Activated T-helper 2 cell treated with anti-CD3 and anti-CD28 coated beads, Interferon-gamma antibody, Interleukin-2, Interleukin-4, amounts not matched to agents 10 μg/mL and 5 μg/mL and 100 μg/mL, durations not matched to agents 14 hours and 24 hours and 36 hours (primary cell): ENCODE results near the gene XYLB. TPM values are rescaled to one million over a fixed set of nuclear protein-coding genes. Genes with fewer than 3 reads are reported as not detected.

Source experiments
- DNase-seq: peaks from one replicate; pipeline ENCODE4 v3.0.0; 2021; ENCODE audit warnings: low spot score
- H3K27ac Mint-ChIP-seq: one replicate; pipeline ENCODE4 v1.8.0; 2021; ENCODE audit warnings: mixed read lengths
- H3K27me3 Mint-ChIP-seq: one replicate; pipeline ENCODE4 v1.8.0; 2021; ENCODE audit warnings: low read depth, mixed read lengths
- H3K36me3 Mint-ChIP-seq: one replicate; pipeline ENCODE4 v1.8.0; 2021; ENCODE audit warnings: low read depth, mixed read lengths
- H3K4me1 Mint-ChIP-seq: one replicate; pipeline ENCODE4 v1.8.0; 2021; ENCODE audit warnings: low read depth, mixed read lengths
- H3K4me3 Mint-ChIP-seq: one replicate; pipeline ENCODE4 v1.8.0; 2021; ENCODE audit warnings: low read depth, mild to moderate bottlenecking, moderate library complexity, mixed read lengths
- H3K9me3 Mint-ChIP-seq: one replicate; pipeline ENCODE4 v1.8.0; 2021; ENCODE audit warnings: mixed read lengths
- intact Hi-C: fragments of 100-400 bp; cut with micrococcal nuclease; formaldehyde crosslinking; loops from one replicate; pipeline ENCODE4 v1.15.1; 2023
- total RNA-seq: library from RNA; stranded (reverse); gene quantifications from 2 replicates; pipeline ENCODE4 v1.2.3, GENCODE V29; 2022

The XYLB gene
- total RNA-seq, 1 donor from 2014 or later: 11.8 TPM

DNA sequence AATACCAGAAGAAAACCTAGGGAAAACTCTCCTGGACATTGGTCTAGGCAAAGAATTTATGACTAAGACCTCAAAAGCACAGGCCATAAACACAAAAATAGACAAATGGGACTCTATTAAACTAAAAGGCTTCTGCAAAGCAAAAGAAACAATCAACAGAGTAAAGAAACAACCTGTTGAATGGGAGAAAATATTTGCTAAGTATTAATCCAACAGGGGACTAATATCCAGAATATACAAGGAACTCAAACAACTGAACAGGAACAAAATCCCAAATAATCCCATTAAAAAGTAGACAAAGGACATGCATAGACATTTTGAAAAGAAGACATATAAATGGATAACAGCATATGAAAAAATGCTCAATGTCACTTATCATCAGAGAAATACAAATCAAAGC is 100.2 kb downstream of the XYLB start:
- no peak overlapping the region for H3K4me3 Mint-ChIP-seq
- H3K27ac Mint-ChIP-seq: no peak overlapping the region
- H3K4me1 Mint-ChIP-seq: no peaks in the 10 kb centered on the region
- no peak for DNase-seq
- peaks cover 14% of the 10 kb centered on the region for H3K27me3 Mint-ChIP-seq
- H3K9me3 Mint-ChIP-seq: peaks cover 9% of the 10 kb centered on the region
- intact Hi-C loops: no loop called here
- H3K36me3 Mint-ChIP-seq: no peaks in the 10 kb centered on the region

DNA sequence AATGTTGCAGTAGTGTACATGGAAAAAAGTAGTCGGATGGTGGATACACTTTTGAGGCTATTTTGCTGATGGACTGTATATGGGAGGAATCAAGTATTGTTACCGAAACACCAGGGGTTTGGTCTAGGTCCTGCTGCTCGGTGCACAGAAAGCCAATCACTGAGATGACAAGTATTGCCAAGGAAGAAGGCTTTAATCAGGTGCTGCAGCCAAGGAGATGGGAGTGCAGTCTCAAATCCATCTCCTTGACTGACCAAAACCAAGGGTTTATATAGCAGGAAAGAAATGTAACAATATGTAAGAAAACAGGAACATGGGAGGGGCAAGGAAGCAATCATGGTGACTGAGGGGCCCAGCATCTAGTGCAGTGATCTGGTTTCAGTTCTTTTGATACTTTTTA is 104.3 kb downstream of the XYLB start:
- Mint-ChIP-seq H3K27ac (no peak overlapping the region), H3K4me3 (no peak overlapping the region)
- intact Hi-C loops: no loop called here

DNA sequence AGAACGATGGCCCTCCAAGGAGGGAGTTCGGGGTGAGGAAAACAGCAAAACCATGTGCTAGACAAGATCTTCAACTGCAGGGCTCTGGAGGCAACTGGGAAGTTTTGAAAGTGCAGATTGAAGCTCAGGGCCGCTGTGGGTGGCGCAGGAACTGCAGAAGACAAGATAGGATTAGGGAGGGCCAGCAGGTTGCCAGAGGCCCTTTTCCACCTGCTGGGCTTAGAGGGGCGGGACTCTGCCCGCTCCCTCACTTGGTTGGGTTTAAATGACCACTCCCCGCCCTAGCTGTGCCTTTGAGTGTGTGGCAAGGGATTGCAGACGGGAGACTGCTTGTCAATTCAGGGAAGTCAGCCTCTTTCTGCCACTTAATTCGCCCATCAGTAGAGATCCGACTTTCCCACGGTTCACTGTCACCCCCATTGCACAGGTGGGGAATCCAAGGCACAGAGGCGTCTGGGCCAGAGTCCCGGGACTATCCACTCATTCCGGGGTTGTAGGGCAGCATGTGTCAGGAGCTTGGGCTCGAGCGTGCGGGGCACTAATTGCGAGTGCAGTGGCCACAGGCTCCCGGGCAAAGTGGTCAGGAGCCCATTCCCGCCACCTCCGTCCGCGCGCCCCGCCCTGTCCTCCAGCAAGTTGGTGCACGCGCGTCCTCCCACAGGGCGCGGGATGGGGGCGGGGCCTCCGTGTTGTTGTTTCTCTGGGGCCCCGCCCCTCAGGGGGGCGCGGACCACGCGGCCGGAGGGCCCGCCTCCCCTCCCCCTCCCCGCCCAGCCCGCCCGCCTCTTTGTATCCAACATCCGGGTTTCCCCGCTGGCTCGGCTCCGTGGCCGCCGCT is 106.7 kb downstream of the XYLB start, which contains the start of gene ACVR2B:
Gene ACVR2B, plus strand, starts transcription at position 816 of the 838 bp plus-strand sequence. CDS start 433 bp downstream, outside the sequence.
- Mint-ChIP-seq H3K9me3 (peaks cover 9% of the 10 kb centered on the region), H3K4me1 (peaks cover 18% of the 10 kb centered on the region), H3K36me3 (no peaks in the 10 kb centered on the region), H3K27me3 (peaks cover 22% of the 10 kb centered on the region), H3K4me3 (peak within 1 kb of the TSS; percentile 97), H3K27ac (peak within 1 kb of the TSS; percentile 86)
- intact Hi-C loops: loop anchor here (2.0 kb wide), 1 partner anchor 106 kb away; the partner anchor contains the start of gene XYLB
- DNase-seq: peak; percentile 61

More for the DNA sequence above, 104.3 kb downstream of the XYLB start:
- Mint-ChIP-seq H3K9me3 (peaks cover 9% of the 10 kb centered on the region), H3K4me1 (peaks cover 10% of the 10 kb centered on the region), H3K27me3 (peaks cover 23% of the 10 kb centered on the region), H3K36me3 (no peaks in the 10 kb centered on the region)
- no peak for DNase-seq

DNA sequence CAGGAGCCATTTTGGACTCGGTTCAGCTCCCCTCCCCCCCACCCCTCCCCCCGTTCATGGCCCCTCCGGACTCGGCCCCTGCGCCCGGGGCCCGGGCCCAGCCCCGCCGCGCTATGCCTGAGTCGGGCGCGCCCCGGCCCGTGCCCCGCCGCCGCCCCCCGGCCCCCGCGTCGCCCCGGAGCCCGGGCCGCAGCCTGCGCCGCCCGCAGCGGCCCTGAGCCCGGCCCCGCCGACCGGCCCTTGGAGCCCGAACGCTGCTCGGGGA is 107.3 kb downstream of the XYLB start:
- Mint-ChIP-seq H3K27me3 (peaks cover 22% of the 10 kb centered on the region), H3K27ac (no peak overlapping the region), H3K9me3 (peaks cover 9% of the 10 kb centered on the region), H3K36me3 (no peaks in the 10 kb centered on the region), H3K4me3 (peak overlapping the region; percentile 62), H3K4me1 (peaks cover 18% of the 10 kb centered on the region)
- intact Hi-C loops: loop anchor here (1.0 to 2.0 kb wide), 3 partner anchors 43 to 317 kb away; partner anchors contain the start of genes ACAA1, EXOG and XYLB
- DNase-seq: no peak

DNA sequence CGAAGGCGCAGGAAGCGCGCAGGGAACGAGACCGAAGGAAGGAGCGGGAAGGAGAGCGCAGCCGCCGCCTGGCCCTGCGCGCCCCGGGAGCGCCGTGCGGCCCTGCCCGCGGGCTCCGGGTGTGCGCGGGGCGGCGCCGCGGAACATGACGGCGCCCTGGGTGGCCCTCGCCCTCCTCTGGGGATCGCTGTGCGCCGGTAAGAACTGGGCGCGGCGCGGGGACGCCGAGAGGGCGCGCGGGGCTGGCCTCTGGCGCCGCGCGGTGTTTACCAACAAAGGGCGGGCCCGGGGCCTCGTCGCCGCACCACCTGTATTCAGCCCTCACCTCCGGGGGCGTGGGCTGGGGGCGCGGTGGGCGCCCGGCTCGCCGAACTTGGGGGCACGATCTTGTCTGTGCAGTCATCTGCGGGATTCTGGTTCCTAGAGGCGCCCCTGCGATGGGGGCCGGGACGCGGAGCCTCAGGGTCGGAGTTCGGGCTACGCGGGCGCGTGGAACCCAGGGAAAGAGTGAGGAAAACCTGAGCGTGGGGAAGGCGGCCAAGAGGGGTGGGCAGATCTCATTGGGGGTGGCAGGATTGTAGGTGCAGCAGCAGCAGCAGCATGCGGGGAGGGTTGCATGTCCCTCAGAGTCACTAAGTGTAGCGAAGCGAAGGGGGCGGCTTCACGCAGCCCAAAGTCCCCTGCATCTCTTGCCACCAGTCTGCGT is 107.7 kb downstream of the XYLB start:
- intact Hi-C loops: loop anchor here (1.0 to 2.0 kb wide), 2 partner anchors 42 to 317 kb away; partner anchors contain the start of genes ACAA1 and EXOG

GRCh38 chr3:38454884-38455638 is 108.5 kb downstream of the XYLB start:
- intact Hi-C loops: loop anchor here (1.0 to 2.0 kb wide), 2 partner anchors 42 to 318 kb away; partner anchors contain the start of genes ACAA1 and EXOG

More for the DNA sequence above, 107.7 kb downstream of the XYLB start:
- Mint-ChIP-seq H3K4me3 (peak overlapping the region; percentile 97), H3K27ac (peak overlapping the region; percentile 86), H3K9me3 (peaks cover 9% of the 10 kb centered on the region), H3K27me3 (peaks cover 22% of the 10 kb centered on the region), H3K36me3 (no peaks in the 10 kb centered on the region), H3K4me1 (peaks cover 18% of the 10 kb centered on the region)
- DNase-seq: peak; percentile 42

GRCh38 chr3:38455639-38456430 is 109.2 kb downstream of the XYLB start:
- H3K36me3 Mint-ChIP-seq: no peaks in the 10 kb centered on the region
- H3K27me3 Mint-ChIP-seq: peaks cover 11% of the 10 kb centered on the region
- DNase-seq: no peak
- H3K9me3 Mint-ChIP-seq: peaks cover 2% of the 10 kb centered on the region
- peak overlapping the region; percentile 97 for H3K4me3 Mint-ChIP-seq
- H3K27ac Mint-ChIP-seq: no peak overlapping the region
- peaks cover 18% of the 10 kb centered on the region for H3K4me1 Mint-ChIP-seq
- intact Hi-C loops: loop anchor here (2.0 kb wide), 1 partner anchor 41 kb away; the partner anchor contains the start of gene EXOG

More at GRCh38 chr3:38454884-38455638, 108.5 kb downstream of the XYLB start:
- Mint-ChIP-seq H3K36me3 (no peaks in the 10 kb centered on the region), H3K27me3 (peaks cover 17% of the 10 kb centered on the region), H3K27ac (peak overlapping the region; percentile 86), H3K9me3 (peaks cover 9% of the 10 kb centered on the region), H3K4me3 (peak overlapping the region; percentile 97), H3K4me1 (peaks cover 18% of the 10 kb centered on the region)
- peak; percentile 29 for DNase-seq

DNA sequence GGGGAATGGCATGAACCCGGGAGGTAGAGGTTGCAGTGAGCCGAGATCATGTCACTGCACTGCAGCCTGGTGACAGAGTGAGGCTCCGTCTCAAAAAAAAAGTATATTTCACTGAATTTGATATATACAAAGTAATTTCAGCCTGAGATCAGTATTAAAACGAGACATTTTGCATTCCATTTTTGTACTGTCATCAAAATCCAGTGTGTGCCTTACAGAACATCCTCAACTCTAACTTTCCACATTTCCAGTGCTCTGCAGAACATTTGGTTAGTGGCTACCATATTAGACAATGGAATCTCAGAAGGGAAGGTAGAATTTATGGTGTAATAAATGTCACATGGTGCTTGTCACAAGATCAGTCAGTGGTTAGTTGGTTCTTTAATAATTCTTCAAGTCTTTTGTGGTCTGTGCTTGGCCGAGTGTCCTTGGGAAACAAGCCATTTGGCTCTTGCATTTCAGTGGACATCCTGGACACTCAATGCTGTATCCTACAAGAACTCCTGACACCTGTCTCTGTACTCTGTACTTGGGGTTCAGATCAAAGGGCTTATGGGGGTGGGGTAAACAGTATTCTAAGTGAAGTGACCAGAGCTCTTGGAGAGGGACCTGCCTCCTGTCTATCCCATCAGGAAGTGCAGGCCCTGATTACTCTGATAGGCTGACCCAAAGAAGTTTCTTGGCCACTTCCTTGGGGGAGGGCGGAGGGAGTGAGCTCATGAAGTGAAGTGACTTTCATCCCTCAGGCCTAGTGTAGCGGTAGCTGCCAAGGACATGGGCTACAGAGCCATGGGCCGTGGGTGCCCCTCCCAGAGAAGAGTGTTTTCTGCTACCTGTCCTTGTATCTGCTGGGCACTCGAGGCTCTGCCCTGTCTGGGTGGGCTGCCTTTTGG is 110.8 kb downstream of the XYLB start:
- intact Hi-C loops: no loop called here
- H3K36me3 Mint-ChIP-seq: no peaks in the 10 kb centered on the region
- no peaks in the 10 kb centered on the region for H3K9me3 Mint-ChIP-seq
- H3K4me1 Mint-ChIP-seq: peaks cover 18% of the 10 kb centered on the region
- peaks cover 10% of the 10 kb centered on the region for H3K27me3 Mint-ChIP-seq
- no peak overlapping the region for H3K27ac Mint-ChIP-seq
- DNase-seq: no peak
- H3K4me3 Mint-ChIP-seq: no peak overlapping the region

DNA sequence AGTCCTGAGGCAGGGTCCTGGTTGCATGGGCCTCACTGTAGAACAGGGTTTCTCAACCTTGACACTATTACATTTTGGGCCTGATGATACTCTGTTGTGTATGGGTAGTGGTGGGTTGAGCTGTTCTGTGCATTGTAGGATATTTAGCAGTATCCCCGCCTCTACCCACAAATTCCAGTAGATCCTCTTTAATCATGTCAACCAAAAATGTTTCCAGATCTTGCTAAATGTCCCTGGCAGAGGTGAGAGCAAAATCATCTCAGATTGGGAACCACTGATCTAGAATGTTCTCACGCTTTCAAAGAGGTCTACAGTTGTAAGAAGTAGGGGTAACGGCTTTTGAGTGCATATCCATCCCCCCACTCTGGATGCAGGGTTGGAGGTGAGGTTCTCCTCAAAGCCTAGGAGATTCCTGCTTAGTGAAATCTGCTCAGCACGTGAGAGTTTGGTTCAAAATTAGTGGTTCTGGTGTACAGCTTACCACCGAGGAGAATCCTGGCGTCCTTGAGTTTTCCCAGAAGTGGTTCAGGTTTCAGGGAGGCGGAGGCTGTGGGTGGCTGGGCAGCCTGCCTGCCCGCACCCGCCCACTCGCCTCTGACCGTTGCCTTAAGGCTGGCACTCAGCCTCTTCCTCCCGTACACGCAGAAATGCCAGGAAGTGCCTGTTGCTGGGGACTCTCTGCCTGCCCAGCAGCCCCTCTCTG is 112.4 kb downstream of the XYLB start:
- intact Hi-C loops: no loop called here
- Mint-ChIP-seq H3K4me3 (no peak overlapping the region), H3K9me3 (no peaks in the 10 kb centered on the region)

DNA sequence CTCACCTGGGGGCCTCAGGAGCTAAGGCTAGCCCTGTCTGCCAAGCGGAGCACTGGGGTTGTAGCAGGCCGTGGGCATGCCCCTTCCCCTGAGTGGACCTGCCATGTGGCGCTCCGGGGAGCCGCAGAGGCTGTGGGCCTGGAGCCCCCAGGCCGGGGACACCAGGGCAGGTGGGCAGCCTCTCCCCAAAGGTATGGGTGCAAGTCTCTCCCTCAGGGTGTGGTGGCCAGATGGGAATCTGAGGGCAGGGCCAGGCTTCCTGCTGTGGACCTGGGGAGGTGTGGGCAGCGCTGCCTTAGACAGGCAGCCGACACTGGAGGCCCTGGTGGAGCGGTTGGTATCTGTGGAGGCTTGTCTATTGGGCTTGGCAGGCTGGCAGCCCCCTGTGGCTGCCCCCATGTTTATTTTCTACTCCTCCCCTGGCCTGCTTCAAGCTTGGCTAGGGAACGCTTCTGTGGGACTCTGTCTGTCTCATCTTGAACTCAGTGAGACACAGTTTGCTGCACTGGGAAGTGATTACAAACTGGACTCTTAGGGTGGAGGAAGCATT is 113.0 kb downstream of the XYLB start:
- intact Hi-C loops: no loop called here

More for the DNA sequence above, 112.4 kb downstream of the XYLB start:
- Mint-ChIP-seq H3K27me3 (peaks cover 5% of the 10 kb centered on the region), H3K4me1 (peaks cover 13% of the 10 kb centered on the region), H3K27ac (no peak overlapping the region), H3K36me3 (no peaks in the 10 kb centered on the region)
- DNase-seq: no peak

More for the DNA sequence above, 113.0 kb downstream of the XYLB start:
- Mint-ChIP-seq H3K4me1 (peaks cover 11% of the 10 kb centered on the region), H3K4me3 (no peak overlapping the region), H3K36me3 (no peaks in the 10 kb centered on the region), H3K9me3 (peaks cover 4% of the 10 kb centered on the region), H3K27me3 (peaks cover 3% of the 10 kb centered on the region), H3K27ac (no peak overlapping the region)
- DNase-seq: no peak
